ENCODE data around the gene KANTR.

KANTR gene

DNA sequence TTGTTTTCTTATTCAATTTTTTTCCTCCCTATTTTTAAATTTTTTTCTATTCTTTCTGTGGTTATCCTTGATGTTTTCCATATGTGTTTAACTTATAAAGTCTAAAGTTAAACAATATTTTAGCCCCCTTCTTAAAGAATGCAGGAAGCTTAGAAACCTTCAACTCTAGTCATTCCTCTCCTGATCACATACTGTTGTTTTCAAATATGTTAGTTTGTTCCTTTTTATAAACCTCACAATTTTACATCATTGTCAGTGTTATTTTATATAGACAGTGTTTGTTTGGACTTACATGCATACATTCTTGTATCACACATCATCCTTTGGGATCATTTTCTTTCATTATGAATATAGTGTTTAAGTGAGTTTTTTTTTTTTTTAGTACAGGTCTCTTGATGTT is 31.6 kb downstream of the KANTR start:
- Histone ChIP-seq H3F3A (ENCODE audit: insufficient read depth, low read length) (no peaks in the 10 kb centered on the region), H3K9me2 (replicated peaks; ENCODE audit: insufficient read depth, low read length) (no peaks in the 10 kb centered on the region), H3K27me3 (replicated peaks; ENCODE audit: insufficient read depth, low read length) (no peaks in the 10 kb centered on the region), H3K9ac (ENCODE audit: low read length) (no peak overlapping the region), H3K79me2 (ENCODE audit: low read length) (no peaks in the 10 kb centered on the region), H3K4me3 (ENCODE audit: low read length) (no peak overlapping the region), H4K20me1 (ENCODE audit: insufficient read depth, low read length) (no peaks in the 10 kb centered on the region), H2AFZ (ENCODE audit: low read length) (no peak overlapping the region), H3K4me2 (ENCODE audit: low read depth, low read length) (no peak overlapping the region), H3K36me3 (replicated peaks; ENCODE audit: insufficient read depth, low read length) (no peaks in the 10 kb centered on the region), H3K4me1 (ENCODE audit: low read length) (no peaks in the 10 kb centered on the region), H3K27ac (ENCODE audit: low read length) (no peak overlapping the region), H3K9me3 (replicated peaks; ENCODE audit: insufficient read depth, low read length) (no peaks in the 10 kb centered on the region)
- DNase-seq = no peak
- TF ChIP-seq EZH2phosphoT487 (IDR thresholded peaks at IDR 0.05; ENCODE audit: low read length) (no peak), EZH2 (optimal IDR thresholded peaks at IDR 0.05; ENCODE audit: low read depth, low read length) (no peak)
- TF ChIP-seq, protein P1, sequence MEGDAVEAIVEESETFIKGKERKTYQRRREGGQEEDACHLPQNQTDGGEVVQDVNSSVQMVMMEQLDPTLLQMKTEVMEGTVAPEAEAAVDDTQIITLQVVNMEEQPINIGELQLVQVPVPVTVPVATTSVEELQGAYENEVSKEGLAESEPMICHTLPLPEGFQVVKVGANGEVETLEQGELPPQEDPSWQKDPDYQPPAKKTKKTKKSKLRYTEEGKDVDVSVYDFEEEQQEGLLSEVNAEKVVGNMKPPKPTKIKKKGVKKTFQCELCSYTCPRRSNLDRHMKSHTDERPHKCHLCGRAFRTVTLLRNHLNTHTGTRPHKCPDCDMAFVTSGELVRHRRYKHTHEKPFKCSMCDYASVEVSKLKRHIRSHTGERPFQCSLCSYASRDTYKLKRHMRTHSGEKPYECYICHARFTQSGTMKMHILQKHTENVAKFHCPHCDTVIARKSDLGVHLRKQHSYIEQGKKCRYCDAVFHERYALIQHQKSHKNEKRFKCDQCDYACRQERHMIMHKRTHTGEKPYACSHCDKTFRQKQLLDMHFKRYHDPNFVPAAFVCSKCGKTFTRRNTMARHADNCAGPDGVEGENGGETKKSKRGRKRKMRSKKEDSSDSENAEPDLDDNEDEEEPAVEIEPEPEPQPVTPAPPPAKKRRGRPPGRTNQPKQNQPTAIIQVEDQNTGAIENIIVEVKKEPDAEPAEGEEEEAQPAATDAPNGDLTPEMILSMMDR (IDR thresholded peaks at IDR 0.05; ENCODE audit: low read length) = no peak

DNA sequence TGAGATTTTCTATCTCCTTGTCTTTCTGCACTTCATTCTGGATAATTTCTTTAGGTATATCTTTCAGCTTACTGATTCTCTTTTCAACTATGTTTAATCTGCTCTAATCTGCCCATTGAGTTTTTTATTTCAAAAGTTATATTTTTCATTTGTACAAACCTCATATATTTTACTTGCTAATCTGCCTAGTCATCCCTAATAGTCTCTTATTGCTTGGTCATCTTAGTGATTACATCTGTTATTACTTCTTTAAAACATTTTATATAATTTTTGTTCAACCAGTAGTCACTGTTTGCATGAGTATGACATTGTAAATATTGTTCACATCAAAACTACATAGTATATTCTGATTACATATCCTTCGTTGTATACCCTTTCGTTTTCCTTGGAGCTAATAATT is 32.4 kb downstream of the KANTR start:
- H3K4me1 ChIP-seq (ENCODE audit: low read length) = no peaks in the 10 kb centered on the region
- H3K9ac ChIP-seq (ENCODE audit: low read length) = no peak overlapping the region

DNA sequence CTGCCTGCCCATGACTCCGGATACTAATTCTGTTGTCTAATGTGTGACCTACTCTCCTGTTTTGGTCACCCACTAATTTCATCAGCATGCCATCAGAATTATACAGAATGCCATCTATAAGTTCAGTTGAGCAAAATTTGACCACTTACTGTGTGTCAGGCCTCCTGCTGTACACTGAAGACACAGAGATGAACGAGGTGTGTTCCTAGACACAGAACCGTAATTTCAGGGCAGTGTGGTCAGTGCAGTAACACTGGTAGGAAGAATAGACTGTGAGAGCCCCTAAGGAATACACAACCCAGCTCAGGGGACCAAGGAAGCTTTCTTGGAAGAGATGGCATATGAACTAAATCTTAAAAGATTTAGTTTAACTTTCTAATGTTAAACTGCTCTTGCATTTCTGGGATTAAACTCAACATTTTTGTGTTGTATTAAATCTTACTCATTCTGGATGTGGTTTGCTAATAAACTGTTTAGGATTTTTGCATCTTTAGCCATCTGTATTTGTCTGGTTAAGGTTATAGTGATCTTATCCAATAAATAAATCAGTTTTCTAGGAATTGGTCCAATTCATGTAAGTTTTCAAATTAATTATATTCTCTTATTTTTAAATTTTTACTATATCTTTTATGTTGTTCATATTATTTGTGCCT is 34.3 kb downstream of the KANTR start:
- Histone ChIP-seq H3F3A (ENCODE audit: insufficient read depth, low read length) (no peaks in the 10 kb centered on the region), H3K79me2 (ENCODE audit: low read length) (no peaks in the 10 kb centered on the region), H3K4me3 (ENCODE audit: low read length) (no peak overlapping the region), H3K27ac (ENCODE audit: low read length) (no peak overlapping the region), H3K9me2 (replicated peaks; ENCODE audit: insufficient read depth, low read length) (no peaks in the 10 kb centered on the region), H3K36me3 (replicated peaks; ENCODE audit: insufficient read depth, low read length) (no peaks in the 10 kb centered on the region), H3K9ac (ENCODE audit: low read length) (no peak overlapping the region), H3K9me3 (replicated peaks; ENCODE audit: insufficient read depth, low read length) (no peaks in the 10 kb centered on the region), H4K20me1 (ENCODE audit: insufficient read depth, low read length) (no peaks in the 10 kb centered on the region), H2AFZ (ENCODE audit: low read length) (no peak overlapping the region), H3K27me3 (replicated peaks; ENCODE audit: insufficient read depth, low read length) (no peaks in the 10 kb centered on the region), H3K4me1 (ENCODE audit: low read length) (no peaks in the 10 kb centered on the region), H3K4me2 (ENCODE audit: low read depth, low read length) (no peak overlapping the region)
- no peak for DNase-seq
- TF ChIP-seq, protein P1 (IDR thresholded peaks at IDR 0.05; ENCODE audit: low read length) = no peak
- no peak for TF ChIP-seq EZH2phosphoT487 (IDR thresholded peaks at IDR 0.05; ENCODE audit: low read length)
- no peak for TF ChIP-seq EZH2 (optimal IDR thresholded peaks at IDR 0.05; ENCODE audit: low read depth, low read length)

More for the DNA sequence above, 32.4 kb downstream of the KANTR start:
- no peak overlapping the region for H3K4me3 ChIP-seq (ENCODE audit: low read length)
- H3K27me3 ChIP-seq (replicated peaks; ENCODE audit: insufficient read depth, low read length) = no peaks in the 10 kb centered on the region
- no peaks in the 10 kb centered on the region for H3K9me2 ChIP-seq (replicated peaks; ENCODE audit: insufficient read depth, low read length)
- no peak for TF ChIP-seq EZH2phosphoT487 (IDR thresholded peaks at IDR 0.05; ENCODE audit: low read length)
- TF ChIP-seq, protein P1 (IDR thresholded peaks at IDR 0.05; ENCODE audit: low read length) = no peak
- no peak overlapping the region for H2AFZ ChIP-seq (ENCODE audit: low read length)
- no peak overlapping the region for H3K4me2 ChIP-seq (ENCODE audit: low read depth, low read length)
- H3K27ac ChIP-seq (ENCODE audit: low read length) = no peak overlapping the region
- H3K9me3 ChIP-seq (replicated peaks; ENCODE audit: insufficient read depth, low read length) = no peaks in the 10 kb centered on the region
- H3K79me2 ChIP-seq (ENCODE audit: low read length) = no peaks in the 10 kb centered on the region
- no peaks in the 10 kb centered on the region for H4K20me1 ChIP-seq (ENCODE audit: insufficient read depth, low read length)
- no peaks in the 10 kb centered on the region for H3K36me3 ChIP-seq (replicated peaks; ENCODE audit: insufficient read depth, low read length)
- H3F3A ChIP-seq (ENCODE audit: insufficient read depth, low read length) = no peaks in the 10 kb centered on the region
- DNase-seq = no peak

Measured in MM.1S (cell line).